GM12872 (cell line): ENCODE measurements around the gene SLC25A36.

Experiments
- CTCF ChIP-seq: IDR thresholded peaks from 3 replicates; pipeline ENCODE4 v1.5.1; 2011; ENCODE audit warnings: low read depth, mild to moderate bottlenecking, low read length, moderate library complexity; ENCODE audit not compliant: insufficient read depth

Gene SLC25A36

GRCh38 chr3:140931801-140932200 is 9.8 kb upstream of the SLC25A36 start:
- no peak for TF ChIP-seq CTCF

- no peak for TF ChIP-seq CTCF
Measured at GRCh38 chr3:140933109-140933508, 8.5 kb upstream of the SLC25A36 start.

GRCh38 chr3:140933552-140933951 is 8.1 kb upstream of the SLC25A36 start:
- no peak for TF ChIP-seq CTCF

- no peak for TF ChIP-seq CTCF
Measured at GRCh38 chr3:140941090-140941433, 574 bp upstream of the SLC25A36 start.

GRCh38 chr3:140942221-140943104 is 827 bp downstream of the SLC25A36 start:
- TF ChIP-seq CTCF, result no peak

- TF ChIP-seq CTCF, result no peak
Measured at GRCh38 chr3:140943781-140944552, 2.3 kb downstream of the SLC25A36 start.

GRCh38 chr3:140948460-140949249 is 7.0 kb downstream of the SLC25A36 start:
- no peak for TF ChIP-seq CTCF
